Measurements from ENCODE around the gene MPHOSPH10. TPM values are rescaled to one million over a fixed set of nuclear protein-coding genes. Genes with fewer than 3 reads are reported as not detected.

Gene MPHOSPH10
- total RNA-seq, 1 donor from 2014 or later = 41.1 TPM

DNA sequence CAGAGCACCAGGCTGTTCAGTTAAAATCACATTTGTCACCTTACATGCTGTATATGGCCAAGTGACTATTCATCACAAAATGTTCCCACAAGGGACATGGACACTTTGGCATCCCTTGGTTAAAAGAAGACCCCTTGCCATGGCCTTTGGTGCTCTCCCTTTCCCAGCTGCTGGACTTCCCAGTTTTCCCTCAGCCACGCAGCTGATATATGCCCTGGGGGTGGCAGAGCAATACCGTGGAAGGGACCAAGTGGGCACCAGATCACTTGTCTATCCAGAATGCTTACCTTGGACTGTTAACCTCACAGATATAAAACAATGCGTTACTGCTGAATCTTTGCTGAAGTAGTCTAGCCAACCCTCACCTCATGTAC is 61.1 kb downstream of the MPHOSPH10 start:
- TF ChIP-seq EZH2 (IDR thresholded peaks at IDR 0.05; ENCODE audit: insufficient read depth, low read length) = no peak
- H3K36me3 Mint-ChIP-seq (ENCODE audit: low read depth, unreplicated experiment) = peaks cover 4% of the 10 kb centered on the region
- H3K4me1 Mint-ChIP-seq (ENCODE audit: low read depth, unreplicated experiment) = no peaks in the 10 kb centered on the region
- Histone ChIP-seq H4K20me1 (ENCODE audit: insufficient read depth, low read length) (no peaks in the 10 kb centered on the region), H3K79me2 (ENCODE audit: insufficient read depth, low read length) (no peaks in the 10 kb centered on the region), H3K4me2 (ENCODE audit: low read length) (no peak overlapping the region), H2AFZ (ENCODE audit: low read depth, low read length) (no peak overlapping the region), H3K9me3 (ENCODE audit: insufficient read depth, low read depth, low read length) (no peaks in the 10 kb centered on the region), H3K36me3 (ENCODE audit: insufficient read depth, low read length) (no peaks in the 10 kb centered on the region), H3K4me3 (ENCODE audit: insufficient read depth, low read depth, low read length) (no peak overlapping the region), H3K4me1 (ENCODE audit: insufficient read depth, low read length) (no peaks in the 10 kb centered on the region), H3K9ac (ENCODE audit: low read length) (no peak overlapping the region), H3K27me3 (ENCODE audit: insufficient read depth, low read length) (no peaks in the 10 kb centered on the region), H3K27ac (ENCODE audit: low read depth, low read length) (no peak overlapping the region)
- no peaks in the 10 kb centered on the region for H3K27me3 Mint-ChIP-seq (ENCODE audit: low read depth, unreplicated experiment)
- FAIRE-seq (no peak), DNase-seq (ENCODE audit: low read depth) (no peak)
- peaks cover 2% of the 10 kb centered on the region for H3K9me3 Mint-ChIP-seq (ENCODE audit: unreplicated experiment)
- H3K4me3 Mint-ChIP-seq (ENCODE audit: unreplicated experiment) = no peak overlapping the region
- H3K27ac Mint-ChIP-seq (ENCODE audit: unreplicated experiment) = no peak overlapping the region

Other genes with a start within 250 kb of the MPHOSPH10 start
- 0.26 and 0.48 TPM in 2 replicates for gene VAX2, start 230.1 kb upstream of the MPHOSPH10 start, total RNA-seq
- not detected in 2 replicates for gene ATP6V1B1, start 194.7 kb upstream of the MPHOSPH10 start, total RNA-seq
- 0.94 and 1.1 TPM in 2 replicates for gene ANKRD53, start 152.0 kb upstream of the MPHOSPH10 start, total RNA-seq
- gene TEX261, start 135.8 kb upstream of the MPHOSPH10 start, total RNA-seq = 44.7 and 47.8 TPM in 2 replicates
- gene NAGK, start 62.0 kb upstream of the MPHOSPH10 start, total RNA-seq = 133 and 135 TPM in 2 replicates
- 13.1 and 18.3 TPM in 2 replicates for gene MCEE, start 405 bp upstream of the MPHOSPH10 start, total RNA-seq
- 1.7 TPM in 2 replicates for gene PAIP2B, start 96.5 kb downstream of the MPHOSPH10 start, total RNA-seq
- 87.1 and 91.7 TPM in 2 replicates for gene ZNF638, start 201.1 kb downstream of the MPHOSPH10 start, total RNA-seq

Measured in astrocyte (in vitro differentiated cells and primary cell).